ENCODE results near the gene MRE11. TPM values are rescaled to one million over a fixed set of nuclear protein-coding genes. Genes with fewer than 3 reads are reported as not detected.

The MRE11 gene
- polyA plus RNA-seq, 1 of the 3 experiments (the other 2 are of a cell fraction): 2.8 TPM

GRCh38 chr11:94400839-94401772 lies 92.5 kb downstream of the MRE11 start, which contains the start of gene GPR83:
Gene GPR83, minus strand, starts transcription at chr11:94401419. Its CDS starts 172 bp downstream, at chr11:94401247.
- Histone ChIP-seq H3K79me2 (ENCODE audit: insufficient read depth) (no peaks in the 10 kb centered on the region), H3K4me1 (ENCODE audit: control insufficient read depth in 1 of 2, insufficient read depth in 2 of 2, low read depth in 1 of 2, low read length in 1 of 2) (peaks cover 0 to 10% of the 10 kb centered on the region in 2 experiments; a peak in 1 of 4 replicates), H3K4me3 (ENCODE audit: low read depth in 2 of 2, low read length in 1 of 2) (peak within 1 kb of the TSS; percentile 43 to 54; a peak in 3 of 4 replicates), H3K27ac (ENCODE audit: low read depth in 2 of 2, low read length in 1 of 2) (no peak within 1 kb of the TSS), H2AFZ (ENCODE audit: low read depth) (peak within 1 kb of the TSS; percentile 60; the same call in 1 of the 2 replicates), H3K9me2 (no peaks in the 10 kb centered on the region), H3F3A (replicated peaks; ENCODE audit: insufficient read depth) (no peaks in the 10 kb centered on the region), H4K20me1 (ENCODE audit: insufficient read depth) (no peaks in the 10 kb centered on the region), H3K9me3 (no peaks in the 10 kb centered on the region), H3K36me3 (replicated peaks in 1 of 2; ENCODE audit: control insufficient read depth in 1 of 2, insufficient read depth in 2 of 2, low read length in 1 of 2) (no peaks in the 10 kb centered on the region), H3K4me2 (peak within 1 kb of the TSS; percentile 85), H3K27me3 (ENCODE audit: insufficient read depth) (peaks cover 45% of the 10 kb centered on the region), H3K9ac (no peak within 1 kb of the TSS)
- no peak for TF ChIP-seq TCF12 (IDR thresholded peaks at IDR 0.05)
- no peak for TF ChIP-seq USF2 (IDR thresholded peaks at IDR 0.05; ENCODE audit: borderline replicate concordance, low read depth, low read length)
- 0 out of 2 replicates have a peak, but pooled peaks have one; percentile 14 for TF ChIP-seq MAX (IDR thresholded peaks at IDR 0.05; ENCODE audit: low read depth)
- TF ChIP-seq, protein P1, sequence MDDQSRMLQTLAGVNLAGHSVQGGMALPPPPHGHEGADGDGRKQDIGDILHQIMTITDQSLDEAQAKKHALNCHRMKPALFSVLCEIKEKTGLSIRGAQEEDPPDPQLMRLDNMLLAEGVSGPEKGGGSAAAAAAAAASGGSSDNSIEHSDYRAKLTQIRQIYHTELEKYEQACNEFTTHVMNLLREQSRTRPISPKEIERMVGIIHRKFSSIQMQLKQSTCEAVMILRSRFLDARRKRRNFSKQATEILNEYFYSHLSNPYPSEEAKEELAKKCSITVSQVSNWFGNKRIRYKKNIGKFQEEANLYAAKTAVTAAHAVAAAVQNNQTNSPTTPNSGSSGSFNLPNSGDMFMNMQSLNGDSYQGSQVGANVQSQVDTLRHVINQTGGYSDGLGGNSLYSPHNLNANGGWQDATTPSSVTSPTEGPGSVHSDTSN (IDR thresholded peaks at IDR 0.05): no peak
- no peak for TF ChIP-seq NFIC (IDR thresholded peaks at IDR 0.05; ENCODE audit: borderline replicate concordance)
- TF ChIP-seq SIN3A (IDR thresholded peaks at IDR 0.05; ENCODE audit: borderline replicate concordance, low read depth, low read length): no peak
- CTCF ChIA-PET: interaction anchor here (1.7 kb wide), 1 partner anchor 17 kb away, joined by 5 read pairs; no protein-coding TSS in a partner anchor
- 8% methylated on average over 19 of the region's 73 CpGs for WGBS (ENCODE audit: low lambda C conversion rate)
- POLR2A ChIA-PET: no interaction called here
- DNase-seq: peak; percentile 73

- no peak overlapping the region for H3K9ac ChIP-seq
- H3K27ac ChIP-seq (ENCODE audit: low read depth in 2 of 2, low read length in 1 of 2): no peak overlapping the region
- H2AFZ ChIP-seq (ENCODE audit: low read depth): no peak overlapping the region
- WGBS (ENCODE audit: low lambda C conversion rate): 8% methylated on average over 4 of the region's 4 CpGs
- H3F3A ChIP-seq (replicated peaks; ENCODE audit: insufficient read depth): no peaks in the 10 kb centered on the region
- POLR2A ChIA-PET: no interaction called here
- DNase-seq: no peak
- no peaks in the 10 kb centered on the region for H3K79me2 ChIP-seq (ENCODE audit: insufficient read depth)
- CTCF ChIA-PET: no interaction called here
- H3K4me1 ChIP-seq (ENCODE audit: control insufficient read depth in 1 of 2, insufficient read depth in 2 of 2, low read depth in 1 of 2, low read length in 1 of 2): peaks cover 0 to 10% of the 10 kb centered on the region in 2 experiments; a peak in 1 of 4 replicates
- no peaks in the 10 kb centered on the region for H3K9me3 ChIP-seq
- no peaks in the 10 kb centered on the region for H4K20me1 ChIP-seq (ENCODE audit: insufficient read depth)
- TF ChIP-seq TCF12 (IDR thresholded peaks at IDR 0.05) (no peak), ELF1 (IDR thresholded peaks at IDR 0.05) (no peak), MAX (IDR thresholded peaks at IDR 0.05; ENCODE audit: low read depth) (no peak), CTCF (IDR thresholded peaks at IDR 0.05) (no peak), MXI1 (IDR thresholded peaks at IDR 0.05; ENCODE audit: low read depth, low read length) (no peak), SMC3 (IDR thresholded peaks at IDR 0.05; ENCODE audit: low read depth, low read length) (no peak), NFIC (IDR thresholded peaks at IDR 0.05; ENCODE audit: borderline replicate concordance) (no peak), GABPA (IDR thresholded peaks at IDR 0.05; ENCODE audit: low read depth) (no peak), EP300 (IDR thresholded peaks at IDR 0.05; ENCODE audit: borderline replicate concordance in 1 of 2, low read depth in 1 of 2, low read length in 1 of 2) (no peak), EZH2phosphoT487 (IDR thresholded peaks at IDR 0.05; ENCODE audit: borderline replicate concordance, low read depth) (no peak), RXRA (IDR thresholded peaks at IDR 0.05; ENCODE audit: borderline replicate concordance, low read depth) (no peak), FOXM1 (IDR thresholded peaks at IDR 0.05; ENCODE audit: low read depth) (no peak), POLR2AphosphoS5 (IDR thresholded peaks at IDR 0.05; ENCODE audit: low read depth, low read length) (no peak), JUND (IDR thresholded peaks at IDR 0.05) (no peak)
- TF ChIP-seq, protein P2, sequence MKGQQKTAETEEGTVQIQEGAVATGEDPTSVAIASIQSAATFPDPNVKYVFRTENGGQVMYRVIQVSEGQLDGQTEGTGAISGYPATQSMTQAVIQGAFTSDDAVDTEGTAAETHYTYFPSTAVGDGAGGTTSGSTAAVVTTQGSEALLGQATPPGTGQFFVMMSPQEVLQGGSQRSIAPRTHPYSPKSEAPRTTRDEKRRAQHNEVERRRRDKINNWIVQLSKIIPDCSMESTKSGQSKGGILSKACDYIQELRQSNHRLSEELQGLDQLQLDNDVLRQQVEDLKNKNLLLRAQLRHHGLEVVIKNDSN (IDR thresholded peaks at IDR 0.05; ENCODE audit: borderline replicate concordance, low read depth): no peak
- TF ChIP-seq, protein P1 (IDR thresholded peaks at IDR 0.05): no peak
- no peaks in the 10 kb centered on the region for H3K36me3 ChIP-seq (replicated peaks in 1 of 2; ENCODE audit: control insufficient read depth in 1 of 2, insufficient read depth in 2 of 2, low read length in 1 of 2)
- H3K9me2 ChIP-seq: no peaks in the 10 kb centered on the region
- H3K4me2 ChIP-seq: peak overlapping the region; percentile 85; the same call in 1 of the 2 replicates
- 0 out of 4 replicates have a peak overlapping the region, but pooled peaks of 1 of the 2 experiments have one; percentile 43 for H3K4me3 ChIP-seq (ENCODE audit: low read depth in 2 of 2, low read length in 1 of 2)
- peaks cover 49% of the 10 kb centered on the region for H3K27me3 ChIP-seq (ENCODE audit: insufficient read depth)
Measured at GRCh38 chr11:94400457-94400838, 93.2 kb downstream of the MRE11 start.
